Loucy (cell line): ENCODE data around the gene TPI1.
A peak's percentile ranks its signal among the peaks of the same experiment; 100 is the strongest.

Experiments used
- H2AFZ ChIP-seq: fragments of 200-600 bp; sonication (generic); 2 replicates; pipeline ENCODE4 v1.6.0; 2016; ENCODE audit warnings: antibody characterized with exemption, mild to moderate bottlenecking, low read length, moderate library complexity
- H3F3A ChIP-seq: fragments of 200-600 bp; 2 replicates; pipeline ENCODE4 v1.6.0; 2016; ENCODE audit warnings: antibody characterized with exemption, low read depth, mild to moderate bottlenecking
- H3K27me3 ChIP-seq: fragments of 200-600 bp; sonication (generic); 2 replicates; pipeline ENCODE4 v1.6.1; 2014; ENCODE audit warnings: low read length, mild to moderate bottlenecking; ENCODE audit not compliant: insufficient read depth, poor library complexity, severe bottlenecking
- H3K36me3 ChIP-seq: fragments of 200-600 bp; sonication (generic); 2 replicates; pipeline ENCODE4 v1.6.1; 2016; ENCODE audit warnings: low read length; ENCODE audit not compliant: insufficient read depth
- H3K4me1 ChIP-seq: fragments of 200-600 bp; sonication (generic); 2 replicates; pipeline ENCODE4 v1.5.1; 2014; ENCODE audit warnings: low read length, mild to moderate bottlenecking; ENCODE audit not compliant: insufficient read depth, poor library complexity, severe bottlenecking
- H3K4me2 ChIP-seq: fragments of 200-600 bp; sonication (generic); 2 replicates; pipeline ENCODE4 v1.6.0; 2014; ENCODE audit warnings: antibody characterized with exemption, low read length, low read depth, mild to moderate bottlenecking; ENCODE audit not compliant: poor library complexity, severe bottlenecking
- H3K4me3 ChIP-seq: fragments of 200-600 bp; sonication (generic); 2 replicates; pipeline ENCODE4 v1.5.1; 2014; ENCODE audit warnings: low read length, mild to moderate bottlenecking, mixed read lengths; ENCODE audit not compliant: poor library complexity, severe bottlenecking
- H3K79me2 ChIP-seq: fragments of 200-600 bp; sonication (generic); 2 replicates; pipeline ENCODE4 v1.6.1; 2014; ENCODE audit warnings: low read length; ENCODE audit not compliant: insufficient read depth
- H3K9ac ChIP-seq: fragments of 200-600 bp; sonication (generic); 2 replicates; pipeline ENCODE4 v1.6.0; 2014; ENCODE audit warnings: mild to moderate bottlenecking, low read depth, low read length, moderate library complexity; ENCODE audit not compliant: poor library complexity, severe bottlenecking
- H3K9me2 ChIP-seq: fragments of 200-600 bp; sonication (generic); replicated peaks from 2 replicates; pipeline ENCODE4 v1.6.1; 2016; ENCODE audit warnings: low read depth, low read length, mixed read lengths
- H3K9me3 ChIP-seq: fragments of 200-600 bp; sonication (generic); 2 replicates; pipeline ENCODE4 v1.6.1; 2014; ENCODE audit warnings: mild to moderate bottlenecking, antibody characterized with exemption, low read length, low read depth; ENCODE audit not compliant: insufficient read depth
- H4K20me1 ChIP-seq: fragments of 200-600 bp; sonication (generic); 2 replicates; pipeline ENCODE4 v1.6.0; 2014; ENCODE audit warnings: antibody characterized with exemption, low read length, mild to moderate bottlenecking; ENCODE audit not compliant: insufficient read depth, poor library complexity, severe bottlenecking
- EZH2phosphoT487 ChIP-seq: fragments of 200-600 bp; IDR thresholded peaks from 2 replicates; pipeline ENCODE4 v1.6.1; 2018; ENCODE audit warnings: antibody characterized with exemption, mild to moderate bottlenecking, moderate library complexity, borderline replicate concordance
- TF ChIP-seq, protein P1 (sequence below): fragments of 200-600 bp; sonication (generic); conservative IDR thresholded peaks from 2 replicates; pipeline ENCODE4 v1.5.1; 2014; ENCODE audit warnings: mild to moderate bottlenecking, antibody characterized with exemption, low read length

Gene TPI1

DNA sequence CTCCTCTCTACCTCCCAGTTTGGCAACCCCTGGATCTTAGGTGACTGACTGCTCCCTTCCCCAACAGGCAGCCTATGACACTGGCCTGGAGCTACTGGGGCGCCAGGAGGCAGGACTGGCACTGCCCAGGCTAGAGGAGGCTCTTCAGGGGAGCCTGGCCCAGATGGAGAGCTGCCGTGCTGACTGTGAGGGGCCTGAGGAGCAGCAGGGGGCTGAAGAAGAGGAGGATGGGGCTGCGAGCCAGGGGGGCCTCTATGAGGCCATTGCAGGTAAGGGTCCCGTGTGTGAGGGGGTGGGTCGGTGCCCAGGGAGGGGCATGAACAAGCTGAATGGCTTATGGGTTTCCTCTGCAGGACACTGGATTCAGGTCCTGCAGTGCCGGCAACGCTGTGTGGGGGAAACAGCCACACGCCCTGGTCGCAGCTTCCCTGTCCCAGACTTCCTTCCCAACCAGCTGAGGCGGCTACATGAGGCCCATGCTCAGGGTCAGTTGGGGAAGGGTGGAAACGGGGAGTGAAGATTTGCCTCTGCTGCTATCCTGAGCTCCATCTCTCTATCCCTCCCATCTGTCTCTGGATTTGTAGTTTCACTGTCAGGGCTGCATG, 36.9 kb upstream of the TPI1 start:
- H3K9me2 ChIP-seq = no peaks in the 10 kb centered on the region
- H3K9me3 ChIP-seq = no peaks in the 10 kb centered on the region
- H3K4me3 ChIP-seq = peak overlapping the region; percentile 77
- H3K27me3 ChIP-seq = no peaks in the 10 kb centered on the region
- H4K20me1 ChIP-seq = no peaks in the 10 kb centered on the region
- peak overlapping the region; percentile 77 for H3K4me2 ChIP-seq
- peak overlapping the region; percentile 89 for H3K9ac ChIP-seq
- no peak overlapping the region for H2AFZ ChIP-seq
- TF ChIP-seq, protein P1, sequence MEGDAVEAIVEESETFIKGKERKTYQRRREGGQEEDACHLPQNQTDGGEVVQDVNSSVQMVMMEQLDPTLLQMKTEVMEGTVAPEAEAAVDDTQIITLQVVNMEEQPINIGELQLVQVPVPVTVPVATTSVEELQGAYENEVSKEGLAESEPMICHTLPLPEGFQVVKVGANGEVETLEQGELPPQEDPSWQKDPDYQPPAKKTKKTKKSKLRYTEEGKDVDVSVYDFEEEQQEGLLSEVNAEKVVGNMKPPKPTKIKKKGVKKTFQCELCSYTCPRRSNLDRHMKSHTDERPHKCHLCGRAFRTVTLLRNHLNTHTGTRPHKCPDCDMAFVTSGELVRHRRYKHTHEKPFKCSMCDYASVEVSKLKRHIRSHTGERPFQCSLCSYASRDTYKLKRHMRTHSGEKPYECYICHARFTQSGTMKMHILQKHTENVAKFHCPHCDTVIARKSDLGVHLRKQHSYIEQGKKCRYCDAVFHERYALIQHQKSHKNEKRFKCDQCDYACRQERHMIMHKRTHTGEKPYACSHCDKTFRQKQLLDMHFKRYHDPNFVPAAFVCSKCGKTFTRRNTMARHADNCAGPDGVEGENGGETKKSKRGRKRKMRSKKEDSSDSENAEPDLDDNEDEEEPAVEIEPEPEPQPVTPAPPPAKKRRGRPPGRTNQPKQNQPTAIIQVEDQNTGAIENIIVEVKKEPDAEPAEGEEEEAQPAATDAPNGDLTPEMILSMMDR = no peak
- H3K79me2 ChIP-seq = peaks cover 25% of the 10 kb centered on the region; the same call in 1 of the 2 replicates
- H3F3A ChIP-seq = no peaks in the 10 kb centered on the region
- peaks cover 11% of the 10 kb centered on the region; the same call in 1 of the 2 replicates for H3K36me3 ChIP-seq
- H3K4me1 ChIP-seq = peaks cover 21% of the 10 kb centered on the region

DNA sequence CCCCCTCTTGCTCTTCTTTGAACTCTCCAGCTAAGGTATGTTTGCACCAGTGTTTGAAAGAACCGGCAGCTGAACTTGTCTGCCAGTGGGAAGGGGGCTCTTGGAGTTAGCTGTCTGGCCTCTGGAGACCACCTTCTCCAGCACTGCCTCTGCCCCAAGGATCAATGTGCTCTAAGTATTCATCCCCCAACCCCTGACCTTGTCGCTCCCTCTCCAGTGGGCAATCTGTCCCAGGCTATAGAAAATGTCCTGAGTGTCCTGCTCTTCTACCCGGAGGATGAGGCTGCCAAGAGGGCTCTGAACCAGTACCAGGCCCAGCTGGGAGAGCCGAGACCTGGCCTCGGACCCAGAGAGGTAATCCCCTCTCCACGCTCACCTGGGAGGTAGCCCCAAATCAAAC, 36.3 kb upstream of the TPI1 start:
- Histone ChIP-seq H3K4me2 (peak overlapping the region; percentile 77), H3K9me3 (no peaks in the 10 kb centered on the region), H3K27me3 (no peaks in the 10 kb centered on the region), H4K20me1 (no peaks in the 10 kb centered on the region), H3K79me2 (peaks cover 25% of the 10 kb centered on the region; the same call in 1 of the 2 replicates), H3K9ac (peak overlapping the region; percentile 89), H3K36me3 (peaks cover 11% of the 10 kb centered on the region; the same call in 1 of the 2 replicates), H3F3A (no peaks in the 10 kb centered on the region), H3K9me2 (no peaks in the 10 kb centered on the region), H3K4me3 (no peak overlapping the region), H2AFZ (no peak overlapping the region), H3K4me1 (peaks cover 21% of the 10 kb centered on the region)
- no peak for TF ChIP-seq EZH2phosphoT487
- TF ChIP-seq, protein P1 = no peak

DNA sequence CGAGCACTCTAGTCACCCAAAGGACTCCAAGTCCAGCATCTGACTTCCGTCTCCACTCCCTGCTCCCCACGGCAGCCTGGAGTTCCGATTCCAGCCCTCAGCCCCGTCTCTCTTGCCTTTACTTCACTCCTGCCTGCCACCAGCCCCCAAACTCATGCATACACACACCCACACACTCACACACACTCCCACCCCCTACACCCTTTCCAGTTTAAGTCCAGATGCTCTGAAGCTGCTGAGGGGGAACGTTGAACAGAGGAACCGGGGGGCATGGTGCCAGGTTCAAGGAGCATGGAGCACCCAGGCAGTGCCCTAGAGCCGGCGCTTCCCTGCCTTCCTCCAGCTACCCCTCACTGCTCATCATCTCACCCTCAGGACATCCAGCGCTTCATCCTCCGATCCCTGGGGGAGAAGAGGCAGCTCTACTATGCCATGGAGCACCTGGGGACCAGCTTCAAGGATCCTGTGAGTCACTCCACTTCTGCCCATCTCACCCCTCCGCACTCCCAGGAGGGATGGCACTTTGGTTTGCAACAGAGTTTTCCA, 35.8 kb upstream of the TPI1 start:
- Histone ChIP-seq H3K4me1 (peaks cover 21% of the 10 kb centered on the region), H2AFZ (no peak overlapping the region), H4K20me1 (no peaks in the 10 kb centered on the region), H3K79me2 (peaks cover 25% of the 10 kb centered on the region; the same call in 1 of the 2 replicates), H3K9me2 (no peaks in the 10 kb centered on the region), H3K9ac (no peak overlapping the region), H3K36me3 (peaks cover 11% of the 10 kb centered on the region; the same call in 1 of the 2 replicates), H3K4me2 (no peak overlapping the region), H3F3A (no peaks in the 10 kb centered on the region), H3K27me3 (no peaks in the 10 kb centered on the region), H3K9me3 (no peaks in the 10 kb centered on the region), H3K4me3 (no peak overlapping the region)
- TF ChIP-seq, protein P1 = no peak
- no peak for TF ChIP-seq EZH2phosphoT487
